H9 (cell line): ENCODE measurements around the gene PPTC7. TPM values are rescaled to one million over a fixed set of nuclear protein-coding genes. Genes with fewer than 3 reads are reported as not detected.

Source experiments
- DNase-seq: peaks from one replicate; pipeline ENCODE4 v3.0.0-alpha.2; 2017
- H2AFZ ChIP-seq: one replicate; pipeline ENCODE4 v1.6.1; 2013; ENCODE audit warnings: mild to moderate bottlenecking, low read length, control low read depth, moderate library complexity
- H2AK5ac ChIP-seq: 2 replicates; pipeline ENCODE4 v1.6.1; 2013; ENCODE audit warnings: low read length, control low read depth, mixed read lengths; ENCODE audit not compliant: insufficient read length
- H2BK120ac ChIP-seq: one replicate; pipeline ENCODE4 v1.6.1; 2013; ENCODE audit warnings: low read depth, mild to moderate bottlenecking, low read length, control low read depth, inconsistent platforms; ENCODE audit not compliant: poor library complexity, severe bottlenecking
- H2BK12ac ChIP-seq: 2 replicates; pipeline ENCODE4 v1.6.1; 2013; ENCODE audit warnings: low read length, control low read depth, mixed read lengths, low read depth; ENCODE audit not compliant: insufficient read length
- H2BK15ac ChIP-seq: 2 replicates; pipeline ENCODE4 v1.6.1; 2013; ENCODE audit warnings: low read depth, low read length, control low read depth
- H2BK20ac ChIP-seq: one replicate; pipeline ENCODE4 v1.6.1; 2013; ENCODE audit warnings: low read depth, mild to moderate bottlenecking, low read length, control low read depth, inconsistent platforms; ENCODE audit not compliant: poor library complexity, severe bottlenecking
- H2BK5ac ChIP-seq: 2 replicates; pipeline ENCODE4 v1.6.1; 2013; ENCODE audit warnings: low read length, control low read depth, mixed read lengths; ENCODE audit not compliant: insufficient read length
- H3K14ac ChIP-seq: 2 replicates; pipeline ENCODE4 v1.6.1; 2013; ENCODE audit warnings: low read length, control low read depth; ENCODE audit not compliant: insufficient read depth
- H3K18ac ChIP-seq: 2 replicates; pipeline ENCODE4 v1.6.1; 2013; ENCODE audit warnings: low read depth, mild to moderate bottlenecking, mixed read lengths, low read length, control low read depth; ENCODE audit not compliant: insufficient read length
- H3K23ac ChIP-seq: 2 replicates; pipeline ENCODE4 v1.6.1; 2013; ENCODE audit warnings: low read length, control low read depth, mixed read lengths, low read depth; ENCODE audit not compliant: insufficient read length
- H3K23me2 ChIP-seq: 2 replicates; pipeline ENCODE4 v1.6.1; 2013; ENCODE audit warnings: low read depth, mild to moderate bottlenecking, mixed read lengths, low read length, control low read depth; ENCODE audit not compliant: insufficient read length, poor library complexity, severe bottlenecking
- H3K27ac ChIP-seq: 2 replicates; pipeline ENCODE4 v1.5.1; 2013; ENCODE audit warnings: low read length, control low read depth, mixed read lengths, low read depth; ENCODE audit not compliant: insufficient read length
- H3K27me3 ChIP-seq: 2 replicates; pipeline ENCODE4 v1.6.1; 2013; ENCODE audit warnings: low read length, control low read depth, inconsistent platforms; ENCODE audit not compliant: insufficient read depth
- H3K4ac ChIP-seq: 2 replicates; pipeline ENCODE4 v1.6.1; 2013; ENCODE audit warnings: low read depth, mild to moderate bottlenecking, control low read depth, inconsistent platforms, low read length, moderate library complexity
- H3K4me1 ChIP-seq: 2 replicates; pipeline ENCODE4 v1.6.1; 2013; ENCODE audit warnings: low read length, control low read depth, inconsistent platforms; ENCODE audit not compliant: insufficient read depth
- H3K4me2 ChIP-seq: 2 replicates; pipeline ENCODE4 v1.6.1; 2013; ENCODE audit warnings: low read length, control low read depth, mixed read lengths; ENCODE audit not compliant: insufficient read length, insufficient read depth
- H3K56ac ChIP-seq: 2 replicates; pipeline ENCODE4 v1.6.1; 2013; ENCODE audit warnings: low read depth, mild to moderate bottlenecking, mixed read lengths, low read length, control low read depth; ENCODE audit not compliant: insufficient read length
- H3K79me1 ChIP-seq: 2 replicates; pipeline ENCODE4 v1.6.1; 2013; ENCODE audit warnings: low read depth, mild to moderate bottlenecking, moderate library complexity, low read length, control low read depth, inconsistent platforms; ENCODE audit not compliant: insufficient read depth, poor library complexity, severe bottlenecking
- H3K79me2 ChIP-seq: 2 replicates; pipeline ENCODE4 v1.6.1; 2013; ENCODE audit warnings: low read length, control low read depth, inconsistent platforms; ENCODE audit not compliant: insufficient read depth
- H3K9ac ChIP-seq: 2 replicates; pipeline ENCODE4 v1.6.1; 2013; ENCODE audit warnings: low read length, control low read depth, mixed read lengths; ENCODE audit not compliant: insufficient read length; ENCODE audit errors: extremely low read depth
- H3K9me3 ChIP-seq: one replicate; pipeline ENCODE4 v1.6.1; 2013; ENCODE audit warnings: low read depth, low read length, inconsistent platforms; ENCODE audit not compliant: control insufficient read depth
- H3T11ph ChIP-seq: one replicate; pipeline ENCODE4 v1.6.1; 2013; ENCODE audit warnings: mild to moderate bottlenecking, low read length, control low read depth, inconsistent platforms
- H4K20me1 ChIP-seq: one replicate; pipeline ENCODE4 v1.6.1; 2013; ENCODE audit not compliant: control insufficient read depth, insufficient read length, insufficient read depth
- H4K5ac ChIP-seq: 2 replicates; pipeline ENCODE4 v1.6.1; 2013; ENCODE audit warnings: low read depth, mild to moderate bottlenecking, mixed read lengths, low read length, control low read depth; ENCODE audit not compliant: insufficient read length
- H4K8ac ChIP-seq: replicated peaks from 2 replicates; pipeline ENCODE4 v1.6.1; 2013; ENCODE audit warnings: low read length, control low read depth, mixed read lengths, low read depth; ENCODE audit not compliant: insufficient read length
- H4K91ac ChIP-seq: 2 replicates; pipeline ENCODE4 v1.6.1; 2013; ENCODE audit warnings: low read depth, mild to moderate bottlenecking, moderate library complexity, mixed read lengths, low read length, control low read depth; ENCODE audit not compliant: insufficient read length
- H3K27ac Mint-ChIP-seq, 3 experiments: 2 replicates in 2 of 3; 3 replicates in 1 of 3; pipeline ENCODE4 v1.8.0; 2020 to 2021; ENCODE audit warnings: mixed read lengths in 3 of 3, mild to moderate bottlenecking in 1 of 3, moderate library complexity in 1 of 3
- H3K27me3 Mint-ChIP-seq: 2 replicates; pipeline ENCODE4 v1.8.0; 2021; ENCODE audit warnings: low read depth, mild to moderate bottlenecking, moderate library complexity, mixed read lengths
- H3K36me3 Mint-ChIP-seq, 3 experiments: 2 replicates in 2 of 3; 3 replicates in 1 of 3; pipeline ENCODE4 v1.8.0; 2020 to 2021; ENCODE audit warnings: low read depth in 3 of 3, mixed read lengths in 3 of 3; ENCODE audit not compliant: insufficient read depth in 1 of 3
- H3K4me1 Mint-ChIP-seq, 2 experiments: 2 replicates each; pipeline ENCODE4 v1.8.0; 2020; ENCODE audit warnings: mixed read lengths in 2 of 2
- H3K4me3 Mint-ChIP-seq, 2 experiments: 2 replicates in 1 of 2; 3 replicates in 1 of 2; pipeline ENCODE4 v1.8.0; 2020 to 2021; ENCODE audit warnings: mild to moderate bottlenecking in 2 of 2, mixed read lengths in 2 of 2, moderate library complexity in 1 of 2
- H3K9me3 Mint-ChIP-seq, 2 experiments: 2 replicates in 1 of 2; 3 replicates in 1 of 2; pipeline ENCODE4 v1.8.0; 2020; ENCODE audit warnings: mild to moderate bottlenecking in 2 of 2, mixed read lengths in 2 of 2, moderate library complexity in 1 of 2
- CTCF ChIP-seq: fragments of 200-600 bp; sonication (generic); conservative IDR thresholded peaks from 3 replicates; pipeline ENCODE4 v1.8.0; 2021; ENCODE audit warnings: antibody characterized with exemption, mild to moderate bottlenecking
- WGBS: extraction: QIAGEN DNeasy Blood & Tissue Kit; methylation state at CpG from one replicate; pipeline ENCODE4 v1.1.7; 2013; ENCODE audit warnings: missing lambda C conversion rate, low lambda C conversion rate, mixed read lengths; ENCODE audit not compliant: insufficient read length; ENCODE audit errors: extremely low coverage; 5-methylcytosine and 5-hydroxymethylcytosine counted together
- total RNA-seq: library from RNA; stranded (reverse); gene quantifications from 2 replicates; pipeline ENCODE4 v1.2.1, GENCODE V29; 2021

PPTC7 gene
- total RNA-seq, 1 experiment from 2014 or later, result 15.8 TPM

- Histone ChIP-seq H2BK12ac (no peak overlapping the region), H3K18ac (no peak overlapping the region), H3K4me2 (no peak overlapping the region), H4K91ac (no peak overlapping the region), H3K27me3 (no peaks in the 10 kb centered on the region), H3K14ac (no peak overlapping the region), H2BK120ac (no peak overlapping the region), H4K8ac (no peak overlapping the region), H4K20me1 (no peaks in the 10 kb centered on the region), H3K23me2 (no peaks in the 10 kb centered on the region), H3K23ac (no peak overlapping the region), H2AK5ac (no peak overlapping the region), H3K56ac (no peak overlapping the region), H3K4me1 (no peaks in the 10 kb centered on the region), H3K9me3 (no peaks in the 10 kb centered on the region), H3K79me2 (no peaks in the 10 kb centered on the region), H2BK20ac (no peak overlapping the region), H3K27ac (no peak overlapping the region), H3K79me1 (no peaks in the 10 kb centered on the region), H2BK15ac (no peak overlapping the region), H4K5ac (no peak overlapping the region), H3T11ph (no peak overlapping the region), H3K9ac (no peak overlapping the region), H2AFZ (no peak overlapping the region), H3K4ac (no peak overlapping the region), H2BK5ac (no peak overlapping the region)
- no CpG with 5 or more reads among the region's 3 CpGs for WGBS
- TF ChIP-seq CTCF, result no peak
- no peak for DNase-seq
- Mint-ChIP-seq H3K4me3 (no peak overlapping the region), H3K4me1 (no peaks in the 10 kb centered on the region), H3K27ac (no peak overlapping the region), H3K36me3 (no peaks in the 10 kb centered on the region), H3K9me3 (no peaks in the 10 kb centered on the region), H3K27me3 (no peaks in the 10 kb centered on the region; the same call in 1 of the 2 replicates)
Measured at GRCh38 chr12:110516995-110517394, 66.1 kb downstream of the PPTC7 start.
